HEK293 (cell line): ENCODE data around the gene ZNF865.

ENCODE experiments used
- CTCF ChIA-PET: fragments of 350-600 bp; formaldehyde crosslinking; extraction: SDS; loops from one replicate; lab custom pipeline; 2021; ENCODE audit warnings: antibody characterized with exemption; lab: Yijun Ruan, JAX
- POLR2A ChIA-PET: fragments of 300-600 bp; formaldehyde crosslinking; extraction: SDS; loops from one replicate; lab custom pipeline; 2020; ENCODE audit warnings: antibody characterized with exemption, inconsistent platforms; lab: Yijun Ruan, JAX
- H3K27ac ChIP-seq: fragments of 200-500 bp; sonication (Bioruptor generic); 2 replicates; pipeline ENCODE4 v1.5.1; 2014; ENCODE audit warnings: low read depth, low read length, control low read depth, inconsistent platforms; ENCODE audit errors: extremely low read depth
- H3K36me3 ChIP-seq, 2 experiments: fragments of 200-500 bp in 1 of 2; sonication (Bioruptor generic) in 1 of 2; 1 replicate in 1 of 2; 2 replicates in 1 of 2; pipeline ENCODE4 v1.5.1; 2014 to 2017; ENCODE audit warnings: inconsistent platforms in 2 of 2, low read length in 2 of 2; ENCODE audit not compliant: control insufficient read depth in 2 of 2, insufficient read depth in 1 of 2
- H3K4me1 ChIP-seq: fragments of 200-500 bp; sonication (Bioruptor generic); 2 replicates; pipeline ENCODE4 v1.5.1; 2014; ENCODE audit warnings: mild to moderate bottlenecking, low read length, inconsistent platforms; ENCODE audit not compliant: control insufficient read depth, insufficient read depth
- H3K4me3 ChIP-seq: 2 replicates; pipeline ENCODE4 v1.5.1; 2011; ENCODE audit warnings: low read depth, mild to moderate bottlenecking, control low read depth, low read length, moderate library complexity
- H3K9me3 ChIP-seq: fragments of 200-500 bp; sonication (Bioruptor generic); 2 replicates; pipeline ENCODE4 v1.5.1; 2014; ENCODE audit warnings: low read depth, low read length, inconsistent platforms; ENCODE audit not compliant: control insufficient read depth, insufficient read depth
- BCL11A ChIP-seq: fragments of 450-650 bp; formaldehyde crosslinking; IDR thresholded peaks from 2 replicates; pipeline ENCODE4 v1.5.1; 2016; ENCODE audit warnings: low read depth, missing biosample characterization, missing genetic modification characterization
- BCL6B ChIP-seq: fragments of 450-650 bp; formaldehyde crosslinking; IDR thresholded peaks from 2 replicates; pipeline ENCODE4 v1.5.1; 2017; ENCODE audit warnings: missing biosample characterization, missing genetic modification characterization
- GLIS1 ChIP-seq: fragments of 450-650 bp; formaldehyde crosslinking; IDR thresholded peaks from 2 replicates; pipeline ENCODE4 v1.5.1; 2016; ENCODE audit warnings: missing biosample characterization, missing genetic modification characterization
- HIC1 ChIP-seq: fragments of 450-650 bp; formaldehyde crosslinking; IDR thresholded peaks from 2 replicates; pipeline ENCODE4 v1.5.1; 2016; ENCODE audit warnings: missing biosample characterization, missing genetic modification characterization
- PBX3 ChIP-seq: sonication (generic); formaldehyde crosslinking; IDR thresholded peaks from 2 replicates; pipeline ENCODE4 v1.8.1; 2022; ENCODE audit warnings: mild to moderate bottlenecking, moderate library complexity, missing genetic modification reagents
- SCRT1 ChIP-seq: fragments of 450-650 bp; formaldehyde crosslinking; IDR thresholded peaks from 2 replicates; pipeline ENCODE4 v1.5.1; 2016; ENCODE audit warnings: missing biosample characterization, missing genetic modification characterization, borderline replicate concordance
- SCRT2 ChIP-seq: fragments of 450-650 bp; formaldehyde crosslinking; IDR thresholded peaks from 2 replicates; pipeline ENCODE4 v1.5.1; 2016; ENCODE audit warnings: missing biosample characterization, missing genetic modification characterization
- ZBTB20 ChIP-seq: fragments of 450-650 bp; formaldehyde crosslinking; IDR thresholded peaks from 2 replicates; pipeline ENCODE4 v1.5.1; 2016; ENCODE audit warnings: missing biosample characterization, missing genetic modification characterization
- ZNF10 ChIP-seq: fragments of 450-650 bp; formaldehyde crosslinking; IDR thresholded peaks from 2 replicates; pipeline ENCODE4 v1.5.1; 2017; ENCODE audit warnings: missing biosample characterization, missing genetic modification characterization
- ZNF169 ChIP-seq: fragments of 450-650 bp; formaldehyde crosslinking; IDR thresholded peaks from 2 replicates; pipeline ENCODE4 v1.5.1; 2016; ENCODE audit warnings: missing biosample characterization, missing genetic modification characterization
- ZNF23 ChIP-seq: fragments of 450-650 bp; formaldehyde crosslinking; IDR thresholded peaks from 2 replicates; pipeline ENCODE4 v1.5.1; 2016; ENCODE audit warnings: missing biosample characterization, missing genetic modification characterization, borderline replicate concordance
- ZNF239 ChIP-seq: fragments of 450-650 bp; formaldehyde crosslinking; IDR thresholded peaks from 2 replicates; pipeline ENCODE4 v1.5.1; 2016; ENCODE audit warnings: missing biosample characterization, missing genetic modification characterization
- ZNF26 ChIP-seq: fragments of 450-650 bp; formaldehyde crosslinking; IDR thresholded peaks from 2 replicates; pipeline ENCODE4 v1.5.1; 2016; ENCODE audit warnings: missing biosample characterization, missing genetic modification characterization
- ZNF350 ChIP-seq: fragments of 450-650 bp; formaldehyde crosslinking; IDR thresholded peaks from 2 replicates; pipeline ENCODE4 v1.5.0; 2017; ENCODE audit warnings: missing biosample characterization, mild to moderate bottlenecking, missing genetic modification characterization
- ZNF366 ChIP-seq: fragments of 450-650 bp; formaldehyde crosslinking; conservative IDR thresholded peaks from 2 replicates; pipeline ENCODE4 v1.5.1; 2016; ENCODE audit warnings: missing biosample characterization, missing genetic modification characterization
- ZNF404 ChIP-seq: fragments of 450-650 bp; formaldehyde crosslinking; IDR thresholded peaks from 2 replicates; pipeline ENCODE4 v1.5.1; 2017; ENCODE audit warnings: missing biosample characterization, missing genetic modification characterization
- ZNF561 ChIP-seq: fragments of 450-650 bp; IDR thresholded peaks from 2 replicates; pipeline ENCODE4 v1.5.1; 2018; ENCODE audit warnings: missing biosample characterization, missing genetic modification characterization, borderline replicate concordance
- ZNF623 ChIP-seq: fragments of 450-650 bp; formaldehyde crosslinking; IDR thresholded peaks from 2 replicates; pipeline ENCODE4 v1.5.1; 2016; ENCODE audit warnings: missing biosample characterization, missing genetic modification characterization
- ZNF664 ChIP-seq: fragments of 450-650 bp; formaldehyde crosslinking; IDR thresholded peaks from 2 replicates; pipeline ENCODE4 v1.5.1; 2016; ENCODE audit warnings: missing biosample characterization, missing genetic modification characterization
- ZXDB ChIP-seq: fragments of 450-650 bp; formaldehyde crosslinking; IDR thresholded peaks from 2 replicates; pipeline ENCODE4 v1.5.1; 2016; ENCODE audit warnings: missing biosample characterization, missing genetic modification characterization
- TF ChIP-seq, protein P1 (sequence below): fragments of 450-650 bp; formaldehyde crosslinking; IDR thresholded peaks from 2 replicates; pipeline ENCODE4 v1.5.1; 2016; ENCODE audit warnings: missing biosample characterization, missing genetic modification characterization
- TF ChIP-seq, protein P2 (sequence below): fragments of 450-650 bp; formaldehyde crosslinking; IDR thresholded peaks from 2 replicates; pipeline ENCODE4 v1.5.1; 2016; ENCODE audit warnings: missing biosample characterization, missing genetic modification characterization, borderline replicate concordance

Gene ZNF865

GRCh38 chr19:55606471-55606787, 982 bp downstream of the ZNF865 start (continued):
- TF ChIP-seq ZNF26, result no peak
- no peak for TF ChIP-seq ZNF10 (tag by site-specific recombination)
- 0 out of 2 replicates have a peak, but pooled peaks have one; percentile 8 for TF ChIP-seq ZNF366 (tag by site-specific recombination)
- 0 out of 2 replicates have a peak, but pooled peaks have one; percentile 5 for TF ChIP-seq ZBTB20 (tag by site-specific recombination)
- TF ChIP-seq PBX3 (CRISPR knock-in tag), result 0 out of 2 replicates have a peak, but pooled peaks have one; percentile 66
- TF ChIP-seq HIC1 (tag by site-specific recombination), result 0 out of 2 replicates have a peak, but pooled peaks have one; percentile 1
- TF ChIP-seq SCRT2, result peak; percentile 93
- peak; percentile 79 for TF ChIP-seq SCRT1

DNA sequence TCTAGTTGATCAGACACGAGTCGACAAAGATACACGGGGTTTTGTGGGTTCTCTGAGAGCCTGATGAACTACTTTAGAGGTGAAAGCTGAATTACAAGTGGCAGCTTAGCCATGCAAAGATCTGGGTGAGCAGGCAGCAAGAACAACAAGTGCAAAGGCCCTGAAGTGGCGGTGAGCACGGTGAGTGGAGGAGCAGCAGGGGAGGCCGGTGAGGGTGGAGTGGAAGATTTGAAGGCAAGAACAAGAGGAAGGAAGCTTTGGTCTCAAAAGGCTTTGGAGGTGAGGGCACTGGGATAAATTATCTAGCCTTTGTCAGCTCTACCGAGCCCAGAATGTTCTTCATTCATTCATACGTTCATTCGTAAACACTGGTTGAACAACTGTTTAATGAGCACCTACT, 1.4 kb downstream of the ZNF865 start:
- Histone ChIP-seq H3K9me3 (no peaks in the 10 kb centered on the region), H3K4me3 (no peak overlapping the region), H3K36me3 (peaks cover 17 to 29% of the 10 kb centered on the region in 2 experiments; a peak in 2 of 3 replicates), H3K4me1 (peaks cover 5% of the 10 kb centered on the region; the same call in 1 of the 2 replicates), H3K27ac (peak overlapping the region; percentile 88; the same call in 1 of the 2 replicates)
- TF ChIP-seq ZNF239 (tag by site-specific recombination), result no peak
- TF ChIP-seq ZXDB (tag by site-specific recombination), result no peak
- no peak for TF ChIP-seq ZNF169
- no peak for TF ChIP-seq ZNF23
- TF ChIP-seq, protein P1, sequence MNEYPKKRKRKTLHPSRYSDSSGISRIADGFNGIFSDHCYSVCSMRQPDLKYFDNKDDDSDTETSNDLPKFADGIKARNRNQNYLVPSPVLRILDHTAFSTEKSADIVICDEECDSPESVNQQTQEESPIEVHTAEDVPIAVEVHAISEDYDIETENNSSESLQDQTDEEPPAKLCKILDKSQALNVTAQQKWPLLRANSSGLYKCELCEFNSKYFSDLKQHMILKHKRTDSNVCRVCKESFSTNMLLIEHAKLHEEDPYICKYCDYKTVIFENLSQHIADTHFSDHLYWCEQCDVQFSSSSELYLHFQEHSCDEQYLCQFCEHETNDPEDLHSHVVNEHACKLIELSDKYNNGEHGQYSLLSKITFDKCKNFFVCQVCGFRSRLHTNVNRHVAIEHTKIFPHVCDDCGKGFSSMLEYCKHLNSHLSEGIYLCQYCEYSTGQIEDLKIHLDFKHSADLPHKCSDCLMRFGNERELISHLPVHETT (tag by site-specific recombination), result no peak
- peak; percentile 86 for TF ChIP-seq ZNF664
- TF ChIP-seq ZNF404 (tag by site-specific recombination), result no peak
- peak; percentile 48; the same call in 1 of the 2 replicates for TF ChIP-seq ZNF623
- ChIA-PET CTCF (interaction anchor here (0.6 to 3.1 kb wide), 38 partner anchors 9 to 1738 kb away, joined by 3 to 50 read pairs (median 4); partner anchors contain the start of genes SBK2, ZNF579 and ZNF784), POLR2A (interaction anchor here (1.0 to 4.5 kb wide), 10 partner anchors 15 to 446 kb away, joined by 3 to 75 read pairs (median 4); partner anchors contain the start of genes ISOC2, ZNF628 and ZNF784)

DNA sequence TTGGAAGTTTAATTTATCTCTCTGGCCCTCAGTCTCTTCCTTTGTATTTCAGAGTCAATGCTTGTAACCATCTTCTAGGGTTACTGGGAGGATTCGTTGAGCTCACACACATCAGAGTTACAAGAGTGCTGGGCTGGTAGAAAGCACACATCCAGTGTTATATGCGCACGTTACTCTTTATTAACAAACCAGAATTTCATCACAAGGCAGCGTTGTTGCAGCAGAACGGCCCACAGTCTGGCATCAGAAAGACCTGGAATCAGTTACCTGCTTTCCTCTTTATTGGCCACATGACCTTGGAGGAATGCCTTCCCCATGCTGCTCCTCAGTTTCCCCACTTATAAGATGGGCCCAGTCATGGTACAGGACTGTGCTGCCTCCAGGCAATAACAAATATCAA, 3.9 kb downstream of the ZNF865 start:
- Histone ChIP-seq H3K4me1 (peaks cover 5% of the 10 kb centered on the region; the same call in 1 of the 2 replicates), H3K27ac (no peak overlapping the region), H3K36me3 (peaks cover 17 to 30% of the 10 kb centered on the region in 2 experiments; a peak in 2 of 3 replicates), H3K9me3 (no peaks in the 10 kb centered on the region), H3K4me3 (no peak overlapping the region)
- ChIA-PET POLR2A (interaction anchor here (0.9 kb wide), 1 partner anchor 10 kb away, joined by 4 read pairs; the partner anchor contains the start of gene FIZ1), CTCF (interaction anchor here (0.6 to 1.8 kb wide), 3 partner anchors 9 to 106 kb away, joined by 3 to 8 read pairs (median 4); partner anchors contain the start of gene ZNF784)
- TF ChIP-seq ZNF350 (tag by site-specific recombination), result no peak
- TF ChIP-seq BCL11A (tag by site-specific recombination), result no peak
- TF ChIP-seq BCL6B, result no peak
- TF ChIP-seq GLIS1 (tag by site-specific recombination), result no peak
- TF ChIP-seq, protein P2, sequence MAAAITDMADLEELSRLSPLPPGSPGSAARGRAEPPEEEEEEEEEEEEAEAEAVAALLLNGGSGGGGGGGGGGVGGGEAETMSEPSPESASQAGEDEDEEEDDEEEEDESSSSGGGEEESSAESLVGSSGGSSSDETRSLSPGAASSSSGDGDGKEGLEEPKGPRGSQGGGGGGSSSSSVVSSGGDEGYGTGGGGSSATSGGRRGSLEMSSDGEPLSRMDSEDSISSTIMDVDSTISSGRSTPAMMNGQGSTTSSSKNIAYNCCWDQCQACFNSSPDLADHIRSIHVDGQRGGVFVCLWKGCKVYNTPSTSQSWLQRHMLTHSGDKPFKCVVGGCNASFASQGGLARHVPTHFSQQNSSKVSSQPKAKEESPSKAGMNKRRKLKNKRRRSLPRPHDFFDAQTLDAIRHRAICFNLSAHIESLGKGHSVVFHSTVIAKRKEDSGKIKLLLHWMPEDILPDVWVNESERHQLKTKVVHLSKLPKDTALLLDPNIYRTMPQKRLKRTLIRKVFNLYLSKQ (tag by site-specific recombination), result no peak
- TF ChIP-seq ZNF561 (tag by site-specific recombination), result no peak
